Lower lobe of right lung (tissue), 2 donors: Measurements from ENCODE around the gene ROM1. TPM values are rescaled to one million over a fixed set of nuclear protein-coding genes. Genes with fewer than 3 reads are reported as not detected.

Experiments used
- ATAC-seq, 2 donors: fragments of 200-7000 bp; cut with Tn5 transposase; one replicate each; pipeline ENCODE4 v1.9.1; 2020 to 2022; ENCODE audit warnings: mild to moderate bottlenecking in 2 of 2, moderate library complexity in 2 of 2
- DNase-seq: peaks from one replicate; pipeline ENCODE4 v3.0.0-alpha.2; 2020
- H3K27ac ChIP-seq: fragments of 200-600 bp; one replicate; pipeline ENCODE4 v1.8.0; 2022
- H3K27me3 ChIP-seq: fragments of 200-600 bp; one replicate; pipeline ENCODE4 v1.8.0; 2022; ENCODE audit warnings: low read depth
- H3K36me3 ChIP-seq: fragments of 200-600 bp; one replicate; pipeline ENCODE4 v1.8.0; 2022; ENCODE audit warnings: mild to moderate bottlenecking
- H3K4me1 ChIP-seq: fragments of 200-600 bp; one replicate; pipeline ENCODE4 v1.8.0; 2022
- H3K4me3 ChIP-seq: fragments of 200-600 bp; one replicate; pipeline ENCODE4 v1.8.0; 2022; ENCODE audit warnings: mild to moderate bottlenecking
- H3K9me3 ChIP-seq: fragments of 200-600 bp; one replicate; pipeline ENCODE4 v1.8.0; 2022
- intact Hi-C: fragments of 100-400 bp; cut with DNase I; formaldehyde crosslinking; loops from one replicate; pipeline ENCODE4 v1.11.0; 2022
- total RNA-seq: library from RNA; stranded (reverse); fragmentation: NEBNext Ultra II Directional; extraction: Animal tissue kit (Norgen Biotek cat#: 25700); gene quantifications from one replicate; pipeline ENCODE4 v1.2.1, GENCODE V29; 2021
- TF ChIP-seq, protein P1 (sequence below): fragments of 200-600 bp; IDR thresholded peaks from one replicate; pipeline ENCODE4 v1.8.0; 2022; ENCODE audit warnings: antibody characterized with exemption, mild to moderate bottlenecking
- donor health status: DM: no; HTN: yes; CAD: no; lungs with severe emphysema.

Gene ROM1
- total RNA-seq, 1 donor from 2014 or later, result 5.6 TPM

DNA sequence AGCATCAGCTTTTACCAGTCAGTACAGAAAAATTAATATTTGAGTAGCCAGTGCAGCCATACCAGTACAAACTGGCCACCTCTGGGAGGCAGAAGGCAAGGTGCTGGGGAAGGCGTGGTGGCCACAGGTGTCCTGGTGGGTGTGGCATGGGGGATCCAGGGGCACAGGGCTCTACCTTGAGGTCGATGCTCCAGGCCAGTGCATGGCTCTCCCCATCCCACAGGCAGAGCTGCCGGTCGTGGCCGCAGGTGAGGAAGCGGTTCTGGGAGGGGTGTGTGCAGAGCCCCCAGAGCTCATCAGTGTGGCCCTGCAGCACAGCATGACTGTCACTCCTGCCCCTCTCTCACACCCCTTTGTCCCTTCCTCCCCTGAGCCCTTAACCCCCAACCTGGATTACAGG, 7.6 kb upstream of the ROM1 start:
- no peak for ATAC-seq
- peaks cover 19% of the 10 kb centered on the region for H3K4me1 ChIP-seq
- peaks cover 71% of the 10 kb centered on the region for H3K36me3 ChIP-seq
- H3K4me3 ChIP-seq, result no peak overlapping the region
- no peaks in the 10 kb centered on the region for H3K27me3 ChIP-seq
- no peaks in the 10 kb centered on the region for H3K9me3 ChIP-seq
- no peak overlapping the region for H3K27ac ChIP-seq
- DNase-seq, result no peak
- TF ChIP-seq, protein P1, sequence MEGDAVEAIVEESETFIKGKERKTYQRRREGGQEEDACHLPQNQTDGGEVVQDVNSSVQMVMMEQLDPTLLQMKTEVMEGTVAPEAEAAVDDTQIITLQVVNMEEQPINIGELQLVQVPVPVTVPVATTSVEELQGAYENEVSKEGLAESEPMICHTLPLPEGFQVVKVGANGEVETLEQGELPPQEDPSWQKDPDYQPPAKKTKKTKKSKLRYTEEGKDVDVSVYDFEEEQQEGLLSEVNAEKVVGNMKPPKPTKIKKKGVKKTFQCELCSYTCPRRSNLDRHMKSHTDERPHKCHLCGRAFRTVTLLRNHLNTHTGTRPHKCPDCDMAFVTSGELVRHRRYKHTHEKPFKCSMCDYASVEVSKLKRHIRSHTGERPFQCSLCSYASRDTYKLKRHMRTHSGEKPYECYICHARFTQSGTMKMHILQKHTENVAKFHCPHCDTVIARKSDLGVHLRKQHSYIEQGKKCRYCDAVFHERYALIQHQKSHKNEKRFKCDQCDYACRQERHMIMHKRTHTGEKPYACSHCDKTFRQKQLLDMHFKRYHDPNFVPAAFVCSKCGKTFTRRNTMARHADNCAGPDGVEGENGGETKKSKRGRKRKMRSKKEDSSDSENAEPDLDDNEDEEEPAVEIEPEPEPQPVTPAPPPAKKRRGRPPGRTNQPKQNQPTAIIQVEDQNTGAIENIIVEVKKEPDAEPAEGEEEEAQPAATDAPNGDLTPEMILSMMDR, result no peak
- intact Hi-C loops, result no loop called here

DNA sequence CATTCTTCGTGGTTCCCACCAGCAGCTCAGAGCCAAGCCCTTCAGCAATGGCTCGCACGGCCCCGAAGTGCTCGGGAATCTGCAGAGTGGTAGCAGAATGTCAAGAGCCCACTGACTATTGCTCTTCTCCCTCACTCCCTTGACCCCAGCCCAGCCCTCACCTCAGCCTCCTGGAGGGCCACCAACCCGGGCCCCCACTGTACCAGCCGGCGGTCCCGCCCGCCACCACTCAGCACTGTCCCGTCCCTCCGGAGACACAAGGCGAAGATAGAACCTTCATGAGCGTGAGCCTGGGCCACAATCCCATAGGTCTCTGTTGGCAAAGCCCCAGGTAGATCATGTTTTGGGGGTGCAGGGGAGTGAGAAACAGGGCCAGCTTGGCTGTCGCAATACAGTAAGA, 7.2 kb upstream of the ROM1 start:
- Histone ChIP-seq H3K27ac (no peak overlapping the region), H3K27me3 (no peaks in the 10 kb centered on the region), H3K4me3 (no peak overlapping the region), H3K4me1 (peaks cover 20% of the 10 kb centered on the region), H3K9me3 (no peaks in the 10 kb centered on the region), H3K36me3 (peaks cover 73% of the 10 kb centered on the region)
- TF ChIP-seq, protein P1, result no peak
- ATAC-seq, result no peak
- intact Hi-C loops, result no loop called here
- DNase-seq, result no peak

DNA sequence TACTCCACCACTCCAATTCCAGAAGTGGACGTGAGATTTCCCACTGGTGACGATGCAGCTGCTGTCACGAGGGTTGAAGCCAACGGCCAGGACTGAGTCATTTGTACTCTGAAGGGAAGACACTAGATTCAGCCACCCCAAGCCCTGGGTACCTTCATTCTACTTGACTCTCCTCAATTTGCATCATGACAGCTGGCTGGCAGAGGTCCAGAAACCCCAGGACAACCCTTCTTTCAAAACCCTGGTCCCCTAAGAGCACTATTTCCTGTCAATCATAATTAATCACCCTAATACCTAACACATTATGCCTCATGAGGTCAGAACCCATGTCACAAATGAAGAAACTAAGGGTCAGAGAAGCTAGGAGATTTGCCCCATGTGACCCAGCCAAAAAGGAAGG, 5.3 kb upstream of the ROM1 start:
- Histone ChIP-seq H3K4me1 (peaks cover 26% of the 10 kb centered on the region), H3K27ac (no peak overlapping the region), H3K27me3 (no peaks in the 10 kb centered on the region), H3K9me3 (no peaks in the 10 kb centered on the region), H3K4me3 (no peak overlapping the region), H3K36me3 (peaks cover 73% of the 10 kb centered on the region)
- ATAC-seq (no peak), DNase-seq (no peak)
- TF ChIP-seq, protein P1, result no peak
- intact Hi-C loops, result no loop called here

DNA sequence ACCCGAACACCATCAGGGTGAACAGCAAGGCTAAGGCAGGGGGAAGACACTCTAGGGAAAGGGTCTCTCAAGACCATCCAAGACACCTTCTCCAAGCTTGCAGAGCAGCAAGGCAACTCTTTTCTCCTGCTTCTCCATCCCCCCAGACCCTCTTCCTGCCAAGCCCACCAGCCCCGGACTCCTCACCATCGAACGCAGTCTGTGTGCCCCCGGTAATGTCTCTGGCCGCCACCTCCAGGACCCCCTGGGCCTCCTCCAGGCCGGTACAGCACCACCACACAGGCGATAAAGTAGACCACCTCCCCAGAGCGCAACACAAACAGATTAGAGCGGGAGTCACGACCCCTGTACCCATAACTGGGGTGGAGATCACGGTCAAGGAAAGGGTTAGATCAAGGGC, 4.3 kb upstream of the ROM1 start:
- DNase-seq (no peak), ATAC-seq (no peak)
- TF ChIP-seq, protein P1, result no peak
- Histone ChIP-seq H3K27me3 (no peaks in the 10 kb centered on the region), H3K4me1 (peaks cover 26% of the 10 kb centered on the region), H3K27ac (no peak overlapping the region), H3K36me3 (peaks cover 65% of the 10 kb centered on the region), H3K4me3 (no peak overlapping the region), H3K9me3 (no peaks in the 10 kb centered on the region)
- intact Hi-C loops, result no loop called here

DNA sequence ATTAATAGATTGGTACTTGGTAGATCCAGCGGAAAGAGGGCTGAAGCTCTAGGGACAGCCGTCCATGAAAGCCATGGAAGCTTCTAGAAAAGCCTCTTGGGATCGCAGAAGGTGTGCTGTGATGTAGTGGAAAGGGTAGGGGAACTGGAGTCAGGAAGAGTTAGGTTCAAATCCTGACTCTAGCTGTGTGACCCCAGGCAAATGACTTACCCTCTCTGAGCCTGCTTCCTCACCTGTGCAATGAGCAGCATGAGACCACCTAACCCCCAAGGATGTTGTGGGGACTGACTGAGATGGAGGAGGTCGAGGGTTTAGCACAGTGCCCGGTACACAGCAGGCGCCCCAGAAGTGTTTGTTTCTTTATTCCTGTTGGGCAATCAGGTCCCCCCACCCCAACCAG, 2.7 kb upstream of the ROM1 start:
- Histone ChIP-seq H3K27me3 (no peaks in the 10 kb centered on the region), H3K9me3 (no peaks in the 10 kb centered on the region), H3K4me3 (no peak overlapping the region), H3K36me3 (peaks cover 57% of the 10 kb centered on the region), H3K4me1 (peaks cover 26% of the 10 kb centered on the region), H3K27ac (peak overlapping the region; percentile 18)
- TF ChIP-seq, protein P1, result no peak
- DNase-seq (no peak), ATAC-seq (no peak)
- intact Hi-C loops, result no loop called here
